GM19395 (cell line): ENCODE measurements around the gene SLC24A4.
A peak's percentile ranks its signal among the peaks of the same experiment; 100 is the strongest.

Source experiments
- ATAC-seq: cut with Tn5 transposase; IDR thresholded peaks from one replicate; pipeline ENCODE4 v1.9.1; 2021; ENCODE audit warnings: mild to moderate bottlenecking, moderate library complexity; ENCODE audit not compliant: unreplicated experiment

The SLC24A4 gene

GRCh38 chr14:92538412-92538985 lies 215.5 kb downstream of the SLC24A4 start:
- ATAC-seq: peak; percentile 81

- no peak for ATAC-seq
These were observed 216.5 kb downstream of the SLC24A4 start for GRCh38 chr14:92539419-92539818.

- no peak for ATAC-seq
These were observed 216.9 kb downstream of the SLC24A4 start for GRCh38 chr14:92539875-92540274.

- ATAC-seq: no peak
These were observed 217.6 kb downstream of the SLC24A4 start for GRCh38 chr14:92540472-92541048.

GRCh38 chr14:92542766-92543554 lies 220.0 kb downstream of the SLC24A4 start:
- no peak for ATAC-seq

GRCh38 chr14:92544051-92544720 lies 221.2 kb downstream of the SLC24A4 start:
- no peak for ATAC-seq

- no peak for ATAC-seq
These were observed 223.5 kb downstream of the SLC24A4 start for GRCh38 chr14:92546347-92547053.

- no peak for ATAC-seq
These were observed 226.3 kb downstream of the SLC24A4 start for GRCh38 chr14:92549105-92549858.

GRCh38 chr14:92549859-92550230 lies 226.9 kb downstream of the SLC24A4 start:
- no peak for ATAC-seq
